Neural cell (in vitro differentiated cells): Measurements from ENCODE around the gene RCC1. TPM values are rescaled to one million over a fixed set of nuclear protein-coding genes. Genes with fewer than 3 reads are reported as not detected.
"Not testable (repeated sequence)": the region's sequence is repeated elsewhere in the genome, so short reads cannot be mapped to it uniquely, and the experiment has no call there.

ENCODE experiments used
- H2AFZ ChIP-seq: fragments of 200-600, 300-800 bp; sonication (generic), shearing (Covaris generic); 2 replicates; pipeline ENCODE4 v1.6.0; 2014; ENCODE audit warnings: low read depth, mild to moderate bottlenecking, antibody characterized with exemption, low read length, moderate library complexity
- H3F3A ChIP-seq: fragments of 200-600 bp; shearing (Covaris generic); 2 replicates; pipeline ENCODE4 v1.6.1; 2016; ENCODE audit warnings: mild to moderate bottlenecking, moderate library complexity, mixed read lengths, antibody characterized with exemption, low read length; ENCODE audit not compliant: insufficient read depth, poor library complexity, severe bottlenecking
- H3K27ac ChIP-seq: fragments of 200-600, 300-800 bp; sonication (generic), shearing (Covaris generic); 2 replicates; pipeline ENCODE4 v1.5.1; 2014; ENCODE audit warnings: mild to moderate bottlenecking, low read length, moderate library complexity
- H3K27me3 ChIP-seq: fragments of 300-800, 200-600 bp; sonication (generic), shearing (Covaris generic); 2 replicates; pipeline ENCODE4 v1.6.0; 2014; ENCODE audit warnings: mild to moderate bottlenecking, low read depth, low read length, moderate library complexity; ENCODE audit not compliant: insufficient read depth
- H3K36me3 ChIP-seq: fragments of 300-800, 200-600 bp; sonication (generic), shearing (Covaris generic); 2 replicates; pipeline ENCODE4 v1.5.1; 2014; ENCODE audit warnings: mild to moderate bottlenecking, antibody characterized with exemption, low read length, moderate library complexity; ENCODE audit not compliant: insufficient read depth
- H3K4me2 ChIP-seq: fragments of 300-800, 200-600 bp; sonication (generic), shearing (Covaris generic); 2 replicates; pipeline ENCODE4 v1.6.0; 2014; ENCODE audit warnings: mild to moderate bottlenecking, low read length
- H3K4me3 ChIP-seq: fragments of 300-800, 200-600 bp; sonication (generic), shearing (Covaris generic); 2 replicates; pipeline ENCODE4 v1.5.1; 2014; ENCODE audit warnings: mild to moderate bottlenecking, low read length, moderate library complexity
- H3K79me2 ChIP-seq: fragments of 200-600 bp; shearing (Covaris generic); replicated peaks from 2 replicates; pipeline ENCODE4 v1.6.0; 2014; ENCODE audit warnings: mild to moderate bottlenecking, low read length, moderate library complexity; ENCODE audit not compliant: insufficient read depth
- H3K9ac ChIP-seq: fragments of 300-800, 200-600 bp; sonication (generic), shearing (Covaris generic); 2 replicates; pipeline ENCODE4 v1.6.1; 2016; ENCODE audit warnings: mild to moderate bottlenecking, low read length, mixed read lengths
- H3K9me2 ChIP-seq: fragments of 200-600 bp; shearing (Covaris generic); 2 replicates; pipeline ENCODE4 v1.6.1; 2016; ENCODE audit warnings: mild to moderate bottlenecking, low read length, mixed read lengths; ENCODE audit not compliant: insufficient read depth
- H3K9me3 ChIP-seq: fragments of 200-600, 300-800 bp; sonication (generic), shearing (Covaris generic); 2 replicates; pipeline ENCODE4 v1.6.1; 2016; ENCODE audit warnings: mild to moderate bottlenecking, mixed run types, low read length, moderate library complexity, mixed read lengths
- H4K20me1 ChIP-seq: fragments of 200-600 bp; shearing (Covaris generic); 2 replicates; pipeline ENCODE4 v1.6.1; 2016; ENCODE audit warnings: mild to moderate bottlenecking, mixed run types; ENCODE audit not compliant: insufficient read depth
- EP300 ChIP-seq: fragments of 450-650 bp; conservative IDR thresholded peaks from 2 replicates; pipeline ENCODE4 v1.6.1; 2014; ENCODE audit warnings: antibody characterized with exemption, mild to moderate bottlenecking, moderate library complexity; ENCODE audit not compliant: poor library complexity, severe bottlenecking
- EZH2 ChIP-seq: fragments of 200-600, 300-800 bp; shearing (Covaris generic), sonication (generic); IDR thresholded peaks from 2 replicates; pipeline ENCODE4 v1.6.1; 2014; ENCODE audit warnings: antibody characterized with exemption, low read length, borderline replicate concordance, mild to moderate bottlenecking; ENCODE audit not compliant: insufficient read depth, poor library complexity, severe bottlenecking
- MXI1 ChIP-seq: fragments of 450-650 bp; conservative IDR thresholded peaks from 2 replicates; pipeline ENCODE4 v1.6.1; 2014; ENCODE audit warnings: antibody characterized with exemption, mild to moderate bottlenecking; ENCODE audit not compliant: poor library complexity, severe bottlenecking
- POLR2AphosphoS5 ChIP-seq: IDR thresholded peaks from 2 replicates; pipeline ENCODE4 v1.6.1; 2012
- RAD21 ChIP-seq: fragments of 450-650 bp; conservative IDR thresholded peaks from 2 replicates; pipeline ENCODE4 v1.6.1; 2014; ENCODE audit warnings: antibody characterized with exemption, mild to moderate bottlenecking, moderate library complexity
- SMC3 ChIP-seq: fragments of 450-650 bp; conservative IDR thresholded peaks from 2 replicates; pipeline ENCODE4 v1.6.1; 2014; ENCODE audit warnings: antibody characterized with exemption, mild to moderate bottlenecking, moderate library complexity; ENCODE audit not compliant: poor library complexity
- TAF1 ChIP-seq: IDR thresholded peaks from 2 replicates; pipeline ENCODE4 v1.6.1; 2012; ENCODE audit warnings: low read depth
- polyA plus RNA-seq: library from polyadenylated mRNA; depleted of rRNA; stranded (reverse); fragments of >200 nt; gene quantifications from 2 replicates; pipeline ENCODE4 v1.2.3, GENCODE V29; 2014
- TF ChIP-seq, protein P1 (sequence below): fragments of 450-650 bp; IDR thresholded peaks from 2 replicates; pipeline ENCODE4 v1.5.1; 2014; ENCODE audit warnings: antibody characterized with exemption, mild to moderate bottlenecking, moderate library complexity; ENCODE audit not compliant: poor library complexity, severe bottlenecking
- TF ChIP-seq, protein P2 (sequence below): IDR thresholded peaks from 2 replicates; pipeline ENCODE4 v1.6.1; 2012; ENCODE audit warnings: borderline replicate concordance

RCC1 gene
- polyA plus RNA-seq, 1 donor from 2014 or later: 13.1 TPM

DNA sequence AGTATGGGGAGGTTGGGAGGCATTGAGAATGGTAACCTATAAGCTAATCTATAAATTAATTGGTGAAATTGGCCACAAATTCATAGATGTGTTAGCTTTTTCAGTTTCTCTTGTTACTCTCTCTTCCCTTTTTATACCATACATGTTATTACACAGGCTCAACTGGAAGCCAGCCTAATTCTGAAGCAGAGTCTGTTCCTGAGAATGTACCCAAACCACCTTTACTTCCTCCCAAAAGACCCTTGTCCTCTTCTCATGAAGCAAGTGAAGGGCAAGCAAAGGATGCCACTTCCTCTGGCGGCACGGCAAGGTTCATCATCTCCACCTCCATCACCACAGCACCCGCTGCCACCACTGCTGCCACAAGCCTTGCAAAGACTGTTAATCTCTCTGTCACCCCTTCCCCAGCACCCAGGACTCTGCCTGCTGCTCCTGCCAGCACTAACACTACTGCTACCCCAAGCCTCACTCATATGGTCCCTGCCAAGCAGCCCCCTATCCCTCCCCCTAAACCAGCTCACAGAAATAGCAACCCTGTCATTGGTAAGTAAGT lies 39.5 kb upstream of the RCC1 start:
- H4K20me1 ChIP-seq: no peaks in the 10 kb centered on the region
- no peaks in the 10 kb centered on the region for H3F3A ChIP-seq
- H3K4me2 ChIP-seq: no peak overlapping the region
- TF ChIP-seq EZH2: no peak
- no peak for TF ChIP-seq MXI1
- TF ChIP-seq, protein P1, sequence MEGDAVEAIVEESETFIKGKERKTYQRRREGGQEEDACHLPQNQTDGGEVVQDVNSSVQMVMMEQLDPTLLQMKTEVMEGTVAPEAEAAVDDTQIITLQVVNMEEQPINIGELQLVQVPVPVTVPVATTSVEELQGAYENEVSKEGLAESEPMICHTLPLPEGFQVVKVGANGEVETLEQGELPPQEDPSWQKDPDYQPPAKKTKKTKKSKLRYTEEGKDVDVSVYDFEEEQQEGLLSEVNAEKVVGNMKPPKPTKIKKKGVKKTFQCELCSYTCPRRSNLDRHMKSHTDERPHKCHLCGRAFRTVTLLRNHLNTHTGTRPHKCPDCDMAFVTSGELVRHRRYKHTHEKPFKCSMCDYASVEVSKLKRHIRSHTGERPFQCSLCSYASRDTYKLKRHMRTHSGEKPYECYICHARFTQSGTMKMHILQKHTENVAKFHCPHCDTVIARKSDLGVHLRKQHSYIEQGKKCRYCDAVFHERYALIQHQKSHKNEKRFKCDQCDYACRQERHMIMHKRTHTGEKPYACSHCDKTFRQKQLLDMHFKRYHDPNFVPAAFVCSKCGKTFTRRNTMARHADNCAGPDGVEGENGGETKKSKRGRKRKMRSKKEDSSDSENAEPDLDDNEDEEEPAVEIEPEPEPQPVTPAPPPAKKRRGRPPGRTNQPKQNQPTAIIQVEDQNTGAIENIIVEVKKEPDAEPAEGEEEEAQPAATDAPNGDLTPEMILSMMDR: no peak
- TF ChIP-seq POLR2AphosphoS5: no peak
- TF ChIP-seq TAF1: no peak
- TF ChIP-seq EP300: no peak
- TF ChIP-seq, protein P2, sequence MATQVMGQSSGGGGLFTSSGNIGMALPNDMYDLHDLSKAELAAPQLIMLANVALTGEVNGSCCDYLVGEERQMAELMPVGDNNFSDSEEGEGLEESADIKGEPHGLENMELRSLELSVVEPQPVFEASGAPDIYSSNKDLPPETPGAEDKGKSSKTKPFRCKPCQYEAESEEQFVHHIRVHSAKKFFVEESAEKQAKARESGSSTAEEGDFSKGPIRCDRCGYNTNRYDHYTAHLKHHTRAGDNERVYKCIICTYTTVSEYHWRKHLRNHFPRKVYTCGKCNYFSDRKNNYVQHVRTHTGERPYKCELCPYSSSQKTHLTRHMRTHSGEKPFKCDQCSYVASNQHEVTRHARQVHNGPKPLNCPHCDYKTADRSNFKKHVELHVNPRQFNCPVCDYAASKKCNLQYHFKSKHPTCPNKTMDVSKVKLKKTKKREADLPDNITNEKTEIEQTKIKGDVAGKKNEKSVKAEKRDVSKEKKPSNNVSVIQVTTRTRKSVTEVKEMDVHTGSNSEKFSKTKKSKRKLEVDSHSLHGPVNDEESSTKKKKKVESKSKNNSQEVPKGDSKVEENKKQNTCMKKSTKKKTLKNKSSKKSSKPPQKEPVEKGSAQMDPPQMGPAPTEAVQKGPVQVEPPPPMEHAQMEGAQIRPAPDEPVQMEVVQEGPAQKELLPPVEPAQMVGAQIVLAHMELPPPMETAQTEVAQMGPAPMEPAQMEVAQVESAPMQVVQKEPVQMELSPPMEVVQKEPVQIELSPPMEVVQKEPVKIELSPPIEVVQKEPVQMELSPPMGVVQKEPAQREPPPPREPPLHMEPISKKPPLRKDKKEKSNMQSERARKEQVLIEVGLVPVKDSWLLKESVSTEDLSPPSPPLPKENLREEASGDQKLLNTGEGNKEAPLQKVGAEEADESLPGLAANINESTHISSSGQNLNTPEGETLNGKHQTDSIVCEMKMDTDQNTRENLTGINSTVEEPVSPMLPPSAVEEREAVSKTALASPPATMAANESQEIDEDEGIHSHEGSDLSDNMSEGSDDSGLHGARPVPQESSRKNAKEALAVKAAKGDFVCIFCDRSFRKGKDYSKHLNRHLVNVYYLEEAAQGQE: no peak
- TF ChIP-seq SMC3: no peak
- TF ChIP-seq RAD21: no peak
- no peaks in the 10 kb centered on the region for H3K79me2 ChIP-seq
- no peak overlapping the region for H3K27ac ChIP-seq
- H3K9ac ChIP-seq: no peak overlapping the region
- no peak overlapping the region for H2AFZ ChIP-seq
- no peak overlapping the region for H3K4me3 ChIP-seq
- H3K9me3 ChIP-seq: no peaks in the 10 kb centered on the region
- no peaks in the 10 kb centered on the region for H3K27me3 ChIP-seq
- peaks cover 10% of the 10 kb centered on the region for H3K36me3 ChIP-seq
- no peaks in the 10 kb centered on the region for H3K9me2 ChIP-seq

DNA sequence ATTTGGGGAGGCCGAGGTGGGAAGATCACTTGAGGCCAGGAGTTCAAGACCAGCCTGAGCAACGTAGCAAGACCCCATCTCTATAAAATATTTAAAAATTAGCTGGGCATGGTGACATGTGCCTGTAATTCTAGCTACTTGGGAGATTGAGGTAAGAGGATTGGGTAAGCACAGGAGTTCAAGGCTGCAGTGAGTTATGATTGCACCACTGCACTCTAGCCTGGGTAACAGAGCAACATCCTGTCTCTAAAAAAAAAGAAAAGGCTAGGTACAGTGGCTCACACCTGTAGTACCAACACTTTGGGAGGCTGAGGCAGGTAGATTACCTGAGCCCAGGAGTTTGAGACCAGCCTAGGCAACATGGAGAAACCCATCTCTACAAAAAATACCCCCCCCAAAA lies 35.7 kb upstream of the RCC1 start:
- Histone ChIP-seq H4K20me1 (no peaks in the 10 kb centered on the region), H3K4me3 (no peak overlapping the region), H3K9me3 (no peaks in the 10 kb centered on the region), H3K27me3 (no peaks in the 10 kb centered on the region), H3K79me2 (no peaks in the 10 kb centered on the region), H2AFZ (no peak overlapping the region), H3K9me2 (no peaks in the 10 kb centered on the region), H3K36me3 (peaks cover 10% of the 10 kb centered on the region), H3F3A (no peaks in the 10 kb centered on the region), H3K4me2 (no peak overlapping the region), H3K9ac (no peak overlapping the region), H3K27ac (no peak overlapping the region)
- TF ChIP-seq TAF1: no peak
- TF ChIP-seq SMC3: no peak
- no peak for TF ChIP-seq POLR2AphosphoS5
- no peak for TF ChIP-seq EP300
- TF ChIP-seq RAD21: no peak
- TF ChIP-seq, protein P2: no peak
- TF ChIP-seq MXI1: no peak
- TF ChIP-seq, protein P1: no peak
- TF ChIP-seq EZH2: no peak

DNA sequence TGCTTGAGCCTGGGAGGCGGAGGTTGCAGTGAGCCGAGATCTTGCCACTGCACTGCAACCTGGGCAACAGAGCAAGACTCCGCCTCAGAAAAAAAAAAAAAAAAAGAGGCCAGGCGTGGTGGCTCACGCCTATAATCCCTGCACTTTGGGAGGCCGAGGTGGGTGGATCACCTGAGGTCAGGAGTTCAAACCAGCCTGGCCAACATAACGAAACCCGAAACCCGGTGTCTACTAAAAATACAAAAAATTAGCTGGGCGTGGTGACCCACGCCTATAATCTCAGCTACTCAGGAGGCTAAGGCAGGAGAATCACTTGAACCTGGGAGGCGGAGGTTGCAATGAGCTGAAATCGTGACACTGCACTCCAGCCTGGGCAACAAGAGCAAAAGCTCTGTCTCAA lies 26.3 kb upstream of the RCC1 start:
- not testable (repeated sequence) for H3K9me3 ChIP-seq, H3K4me3 ChIP-seq, H3F3A ChIP-seq, H3K4me2 ChIP-seq, H3K27me3 ChIP-seq, H3K9me2 ChIP-seq, H3K36me3 ChIP-seq, H4K20me1 ChIP-seq, H2AFZ ChIP-seq, H3K79me2 ChIP-seq, H3K9ac ChIP-seq, H3K27ac ChIP-seq
